Measurements from ENCODE around the gene DDX10.

DNA sequence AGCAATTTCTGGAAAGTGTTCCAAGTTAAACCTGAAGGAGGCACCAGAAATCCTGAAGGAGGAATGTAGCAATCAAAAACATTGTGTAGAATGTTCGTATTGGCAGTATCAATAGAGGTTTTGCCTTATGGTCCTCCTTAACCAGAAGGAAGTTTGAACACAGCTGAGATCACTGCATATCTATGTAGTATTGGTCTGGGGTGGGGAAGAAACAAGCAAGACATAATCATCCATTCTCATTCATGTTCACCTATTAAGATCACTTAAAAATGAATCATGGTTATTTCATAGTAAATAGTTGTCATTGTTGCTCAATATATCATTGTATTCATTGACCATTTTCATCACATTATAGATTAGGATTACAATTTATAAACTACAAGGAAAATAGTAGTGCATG is 160.5 kb downstream of the DDX10 start:
- TF ChIP-seq, protein P1, sequence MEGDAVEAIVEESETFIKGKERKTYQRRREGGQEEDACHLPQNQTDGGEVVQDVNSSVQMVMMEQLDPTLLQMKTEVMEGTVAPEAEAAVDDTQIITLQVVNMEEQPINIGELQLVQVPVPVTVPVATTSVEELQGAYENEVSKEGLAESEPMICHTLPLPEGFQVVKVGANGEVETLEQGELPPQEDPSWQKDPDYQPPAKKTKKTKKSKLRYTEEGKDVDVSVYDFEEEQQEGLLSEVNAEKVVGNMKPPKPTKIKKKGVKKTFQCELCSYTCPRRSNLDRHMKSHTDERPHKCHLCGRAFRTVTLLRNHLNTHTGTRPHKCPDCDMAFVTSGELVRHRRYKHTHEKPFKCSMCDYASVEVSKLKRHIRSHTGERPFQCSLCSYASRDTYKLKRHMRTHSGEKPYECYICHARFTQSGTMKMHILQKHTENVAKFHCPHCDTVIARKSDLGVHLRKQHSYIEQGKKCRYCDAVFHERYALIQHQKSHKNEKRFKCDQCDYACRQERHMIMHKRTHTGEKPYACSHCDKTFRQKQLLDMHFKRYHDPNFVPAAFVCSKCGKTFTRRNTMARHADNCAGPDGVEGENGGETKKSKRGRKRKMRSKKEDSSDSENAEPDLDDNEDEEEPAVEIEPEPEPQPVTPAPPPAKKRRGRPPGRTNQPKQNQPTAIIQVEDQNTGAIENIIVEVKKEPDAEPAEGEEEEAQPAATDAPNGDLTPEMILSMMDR (IDR thresholded peaks at IDR 0.05) = no peak
- TF ChIP-seq POLR2A (IDR thresholded peaks at IDR 0.05) (no peak), EP300 (IDR thresholded peaks at IDR 0.05) (no peak)
